Stimulated activated CD4-positive, alpha-beta T cell treated with anti-CD3 and anti-CD28 coated beads, Interleukin-12 subunit alpha, Interleukin-12 subunit beta, amount 100 ng/mL, for 4 hours (primary cell): Measurements from ENCODE around the gene AVPI1.
"Not testable (repeated sequence)": the region's sequence is repeated elsewhere in the genome, so short reads cannot be mapped to it uniquely, and the experiment has no call there.

ENCODE experiments used
- DNase-seq: peaks from one replicate; pipeline ENCODE4 v3.0.0-alpha.2; 2020

The AVPI1 gene

GRCh38 chr10:97711640-97712572 is 24.9 kb upstream of the AVPI1 start:
- DNase-seq = no peak

- peak; percentile 38 for DNase-seq
Measured at GRCh38 chr10:97708976-97709946, 22.2 kb upstream of the AVPI1 start.

GRCh38 chr10:97708167-97708566 is 21.1 kb upstream of the AVPI1 start:
- no peak for DNase-seq

- DNase-seq = no peak
Measured at GRCh38 chr10:97707134-97707861, 20.3 kb upstream of the AVPI1 start.

GRCh38 chr10:97705006-97705670 is 18.1 kb upstream of the AVPI1 start:
- DNase-seq = no peak

GRCh38 chr10:97704341-97704740 is 17.3 kb upstream of the AVPI1 start:
- DNase-seq = no peak

GRCh38 chr10:97703398-97704067 is 16.5 kb upstream of the AVPI1 start:
- DNase-seq = no peak

- peak; percentile 17 for DNase-seq
Measured at GRCh38 chr10:97701438-97702069, 14.5 kb upstream of the AVPI1 start.

GRCh38 chr10:97698072-97698655 is 11.1 kb upstream of the AVPI1 start:
- not testable (repeated sequence) for DNase-seq

GRCh38 chr10:97690133-97690532 is 3.1 kb upstream of the AVPI1 start:
- DNase-seq = no peak

GRCh38 chr10:97689559-97690020 is 2.5 kb upstream of the AVPI1 start:
- no peak for DNase-seq

GRCh38 chr10:97687785-97688781 is 1.0 kb upstream of the AVPI1 start:
- DNase-seq = no peak

- no peak for DNase-seq
Measured at GRCh38 chr10:97686301-97686961, 610 bp downstream of the AVPI1 start.

GRCh38 chr10:97685395-97685958 is 1.6 kb downstream of the AVPI1 start:
- DNase-seq = no peak

- no peak for DNase-seq
Measured at GRCh38 chr10:97684866-97685394, 2.1 kb downstream of the AVPI1 start.

GRCh38 chr10:97684368-97684713 is 2.7 kb downstream of the AVPI1 start:
- not testable (repeated sequence) for DNase-seq

GRCh38 chr10:97683556-97684367 is 3.3 kb downstream of the AVPI1 start:
- DNase-seq = no peak
